ENCODE results near the gene MPHOSPH9. TPM values are rescaled to one million over a fixed set of nuclear protein-coding genes. Genes with fewer than 3 reads are reported as not detected.

MPHOSPH9 gene
- total and polyA plus RNA-seq, 8 donors = 3.3 to 13.4 (median 6.8) TPM

GRCh38 chr12:123134271-123134671, 98.7 kb downstream of the MPHOSPH9 start:
- ATAC-seq (no peak), DNase-seq (no peak), FAIRE-seq (no peak)
- Histone ChIP-seq H3K27me3 (no peaks in the 10 kb centered on the region), H3K9me3 (no peaks in the 10 kb centered on the region), H3K4me3 (no peak overlapping the region), H3K4me1 (no peaks in the 10 kb centered on the region), H3K27ac (no peak overlapping the region), H3K36me3 (no peaks in the 10 kb centered on the region)
- intact Hi-C loops (cut with DNase I) = no loop called here
- no peak for TF ChIP-seq CTCF (IDR thresholded peaks at IDR 0.05)
- WGBS, 2 donors = 95 to 97% methylated on average over 9 of the region's 9 CpGs

DNA sequence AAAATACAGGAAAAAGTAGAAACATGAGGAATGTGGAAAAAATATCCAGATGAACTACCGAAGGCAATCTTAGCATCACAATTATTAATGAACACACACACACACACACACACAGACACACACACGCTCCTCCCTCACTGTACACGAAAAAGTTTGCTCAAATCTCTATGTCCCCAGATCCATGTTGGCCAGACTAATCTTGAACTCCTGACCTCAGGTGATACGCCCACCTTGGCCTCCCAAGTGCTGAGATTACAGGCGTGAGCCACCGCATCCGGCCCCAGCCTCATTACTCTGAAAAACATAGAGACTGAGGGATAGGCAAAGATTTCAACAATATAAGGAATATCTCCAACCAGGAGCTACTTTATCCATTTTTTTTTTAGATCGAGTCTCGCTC, 99.2 kb downstream of the MPHOSPH9 start:
- no peak for TF ChIP-seq CTCF (IDR thresholded peaks at IDR 0.05)
- Histone ChIP-seq H3K27ac (no peak overlapping the region), H3K36me3 (no peaks in the 10 kb centered on the region), H3K4me1 (no peaks in the 10 kb centered on the region), H3K27me3 (no peaks in the 10 kb centered on the region), H3K9me3 (no peaks in the 10 kb centered on the region), H3K4me3 (no peak overlapping the region)
- intact Hi-C loops (cut with DNase I) = no loop called here
- 86 to 88% methylated on average over 9 of the region's 9 CpGs for WGBS, 2 donors
- ATAC-seq (no peak), FAIRE-seq (no peak), DNase-seq (no peak)

DNA sequence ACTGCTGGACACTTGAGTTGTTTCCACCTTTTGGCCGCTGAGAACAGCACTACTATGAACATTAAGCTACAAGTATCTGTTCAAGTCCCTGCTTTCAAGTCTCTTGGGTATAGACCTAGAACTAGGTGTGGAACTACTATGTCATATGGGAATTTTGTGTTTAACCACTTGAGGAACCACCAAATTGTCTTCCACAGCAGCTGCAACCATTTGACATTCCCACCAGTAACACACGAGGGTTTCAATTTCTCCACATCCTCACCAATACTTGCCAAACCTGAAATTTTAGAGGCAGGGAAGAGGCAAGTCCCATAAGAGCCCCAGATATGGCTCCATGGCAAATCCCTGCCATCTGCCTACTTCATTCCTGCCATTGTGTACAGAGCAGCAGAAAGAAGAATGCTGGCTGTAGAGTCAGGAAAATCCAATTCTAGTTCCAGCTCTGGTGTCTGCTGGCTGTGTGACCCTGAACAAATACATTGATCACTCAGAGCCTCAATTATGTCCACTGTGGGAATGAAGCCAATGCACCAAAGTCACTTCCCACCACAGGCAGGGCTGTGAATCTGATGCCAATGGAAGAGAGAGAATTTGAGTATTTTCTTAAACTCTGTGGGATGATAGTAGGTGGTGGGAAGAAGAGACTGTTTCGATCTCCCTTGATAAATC, 99.9 kb downstream of the MPHOSPH9 start:
- intact Hi-C loops (cut with DNase I) = no loop called here
- Histone ChIP-seq H3K27ac (peak overlapping the region in 1 of 4 donors; percentile 2), H3K9me3 (no peaks in the 10 kb centered on the region), H3K27me3 (no peaks in the 10 kb centered on the region), H3K36me3 (no peaks in the 10 kb centered on the region), H3K4me1 (no peaks in the 10 kb centered on the region), H3K4me3 (no peak overlapping the region)
- DNase-seq = no peak
- WGBS, 2 donors = 70 to 78% methylated on average over 3 of the region's 3 CpGs
- no peak for FAIRE-seq
- no peak for TF ChIP-seq CTCF (IDR thresholded peaks at IDR 0.05)
- ATAC-seq = peak in 1 of 4 donors; percentile 28

- WGBS, 2 donors = 33 to 38% methylated on average over 12 of the region's 12 CpGs
Observed at GRCh38 chr12:123131879-123132402, 101.0 kb downstream of the MPHOSPH9 start.

More at GRCh38 chr12:123131879-123132402, 101.0 kb downstream of the MPHOSPH9 start:
- TF ChIP-seq CTCF (IDR thresholded peaks at IDR 0.05) = no peak
- intact Hi-C loops (cut with DNase I) = no loop called here
- ATAC-seq = peak in 3 of 4 donors; percentile 66 to 86 (median 76)
- Histone ChIP-seq H3K4me1 (no peaks in the 10 kb centered on the region), H3K4me3 (no peak overlapping the region), H3K27me3 (no peaks in the 10 kb centered on the region), H3K9me3 (no peaks in the 10 kb centered on the region), H3K36me3 (no peaks in the 10 kb centered on the region), H3K27ac (no peak overlapping the region)
- peak in 1 of 6 donors; percentile 21 for DNase-seq
- no peak for FAIRE-seq

All from pancreas (tissue), 10 donors.